ENCODE results near the gene CFHR4.
"Not testable (repeated sequence)": the region's sequence is repeated elsewhere in the genome, so short reads cannot be mapped to it uniquely, and the experiment has no call there.

Gene CFHR4

GRCh38 chr1:196941474-196941873 is 53.6 kb downstream of the CFHR4 start:
- not testable (repeated sequence) for DNase-seq (ENCODE audit: low read depth in 2 of 2)

GRCh38 chr1:196943568-196943967 is 55.7 kb downstream of the CFHR4 start, which contains the start of gene CFHR2:
Gene CFHR2 (plus strand): TSS chr1:196943738. CDS start chr1:196943881, 143 bp downstream.
- not testable (repeated sequence) for DNase-seq (ENCODE audit: low read depth in 2 of 2)

- DNase-seq (ENCODE audit: low read depth in 2 of 2): no peak
Measured at GRCh38 chr1:196951711-196952394, 64.0 kb downstream of the CFHR4 start.

GRCh38 chr1:196954778-196955177 is 66.9 kb downstream of the CFHR4 start:
- no peak for DNase-seq (ENCODE audit: low read depth in 2 of 2)

GRCh38 chr1:196955926-196956325 is 68.1 kb downstream of the CFHR4 start:
- no peak for DNase-seq (ENCODE audit: low read depth in 2 of 2)

- DNase-seq (ENCODE audit: low read depth in 2 of 2): no peak
Measured at GRCh38 chr1:196960854-196961253, 73.0 kb downstream of the CFHR4 start.

Measured in stimulated activated CD4-positive, alpha-beta T cell treated with anti-CD3 and anti-CD28 coated beads, Interleukin-1b, Interleukin-23, amount 100 ng/mL, for 4 hours (primary cell).